Measurements from ENCODE around the gene NUB1.

Gene NUB1

GRCh38 chr7:151348970-151349369, 7.4 kb downstream of the NUB1 start:
- no peak for DNase-seq

DNA sequence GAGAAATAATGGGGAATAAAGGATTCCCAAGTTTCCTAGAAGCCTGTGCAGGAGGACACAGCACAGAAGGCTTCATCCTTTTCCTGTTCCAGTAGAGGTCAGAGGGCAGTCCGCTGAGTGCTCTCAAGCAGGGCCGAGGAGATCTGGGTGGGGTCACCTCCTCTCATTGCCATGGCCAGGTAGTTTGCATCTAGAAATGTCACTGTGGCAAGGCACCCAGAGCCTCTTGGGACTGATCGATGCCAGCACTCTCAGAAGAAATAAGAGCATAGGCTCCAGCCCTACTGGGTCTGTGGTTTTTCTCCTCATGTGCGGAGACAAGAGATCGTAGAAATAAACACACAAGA, 7.9 kb downstream of the NUB1 start:
- no peak for DNase-seq

DNA sequence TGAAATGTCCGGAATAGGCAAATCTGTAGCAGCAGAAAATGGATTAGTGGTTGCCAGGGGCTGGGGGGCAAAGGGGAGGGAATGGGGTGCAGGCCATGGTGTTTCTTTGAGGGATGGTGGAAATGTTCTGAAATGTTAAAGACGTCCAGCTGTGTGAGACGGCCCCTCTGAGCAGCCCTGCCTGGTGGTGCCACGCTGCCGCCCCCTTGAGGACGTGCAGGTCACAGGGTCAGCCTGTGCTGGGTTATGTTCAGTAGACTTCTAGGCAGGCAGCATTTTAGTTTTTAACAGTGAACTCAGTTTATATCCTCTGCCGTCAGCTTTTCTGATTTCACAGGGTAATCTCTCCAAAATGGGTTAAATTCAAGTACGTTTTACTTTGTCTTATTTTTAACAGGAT, 9.4 kb downstream of the NUB1 start:
- peak; percentile 27 for DNase-seq

- no peak for DNase-seq
These were observed 10.4 kb downstream of the NUB1 start for GRCh38 chr7:151351967-151352366.

- DNase-seq: no peak
These were observed 10.9 kb downstream of the NUB1 start for GRCh38 chr7:151352512-151352911.

DNA sequence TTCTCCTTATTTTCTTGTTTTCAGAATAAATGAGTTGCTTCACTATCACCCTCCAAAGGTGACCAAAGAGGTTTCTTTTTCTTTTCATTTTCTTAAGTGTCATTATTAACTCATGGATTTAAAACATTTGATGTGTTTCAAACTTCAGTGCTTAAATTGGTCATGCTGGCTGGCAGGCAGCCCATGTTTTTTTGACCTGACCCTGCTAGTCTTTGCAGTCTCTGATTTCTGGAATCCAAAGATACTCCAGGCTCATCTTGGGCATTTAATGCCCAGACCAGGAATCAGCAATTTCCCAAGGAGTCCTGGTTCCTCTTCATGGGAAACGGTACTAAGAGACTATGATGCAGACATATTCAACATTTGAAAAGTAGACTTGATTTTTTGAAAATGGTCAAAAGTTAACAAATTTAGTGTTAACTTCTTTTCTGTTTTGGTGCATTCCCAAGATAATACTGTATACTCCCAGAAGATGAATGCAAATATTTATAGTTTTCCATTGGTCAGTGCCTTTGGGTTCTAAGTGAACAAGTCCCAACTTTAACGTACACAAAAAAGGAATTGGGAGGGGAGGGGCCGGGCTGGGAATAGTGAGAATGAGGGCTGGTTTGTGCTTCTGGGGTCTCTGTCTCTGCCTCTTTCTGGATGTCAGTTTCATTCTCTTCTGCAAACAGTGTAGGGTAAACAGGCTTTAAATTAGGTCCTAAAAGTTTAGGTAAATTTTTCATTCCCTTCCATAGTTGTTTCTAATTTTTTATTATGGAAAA, 19.8 kb downstream of the NUB1 start:
- DNase-seq: no peak

DNA sequence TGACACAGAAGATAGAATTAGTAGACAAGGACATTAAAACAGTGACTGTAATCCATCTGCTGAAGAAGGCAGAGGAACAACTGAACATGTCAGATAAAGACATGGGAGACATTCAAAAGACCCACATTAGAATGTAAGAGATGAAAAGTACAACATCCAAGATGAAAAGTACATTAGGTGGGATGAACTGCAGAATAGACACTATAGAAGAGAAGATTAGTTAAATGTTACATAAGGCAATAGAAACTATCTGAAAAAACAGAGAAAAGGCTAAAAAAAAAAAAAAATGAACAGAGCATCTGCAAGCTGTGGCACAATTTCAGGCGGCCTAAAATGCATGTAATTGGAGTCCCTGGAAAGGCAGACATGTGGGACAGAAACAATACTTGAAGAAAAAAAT, 21.6 kb downstream of the NUB1 start:
- DNase-seq: no peak

GRCh38 chr7:151366166-151366879, 24.7 kb downstream of the NUB1 start:
- DNase-seq: no peak

DNA sequence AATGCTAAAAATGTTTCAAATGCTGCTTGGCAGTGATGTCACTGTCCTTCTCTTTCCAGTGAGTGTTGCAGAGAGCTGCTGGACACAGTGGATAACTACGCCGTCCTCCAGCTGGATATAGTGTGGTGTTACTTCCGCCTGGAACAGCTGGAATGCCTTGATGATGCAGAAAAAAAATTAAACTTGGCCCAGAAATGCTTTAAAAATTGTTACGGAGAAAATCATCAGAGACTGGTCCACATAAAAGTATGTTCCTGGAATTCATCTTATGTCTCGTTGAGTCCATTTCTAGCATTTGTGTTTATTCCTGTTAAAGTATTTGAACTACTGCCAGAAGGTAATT, 25.2 kb downstream of the NUB1 start:
- DNase-seq: no peak

DNA sequence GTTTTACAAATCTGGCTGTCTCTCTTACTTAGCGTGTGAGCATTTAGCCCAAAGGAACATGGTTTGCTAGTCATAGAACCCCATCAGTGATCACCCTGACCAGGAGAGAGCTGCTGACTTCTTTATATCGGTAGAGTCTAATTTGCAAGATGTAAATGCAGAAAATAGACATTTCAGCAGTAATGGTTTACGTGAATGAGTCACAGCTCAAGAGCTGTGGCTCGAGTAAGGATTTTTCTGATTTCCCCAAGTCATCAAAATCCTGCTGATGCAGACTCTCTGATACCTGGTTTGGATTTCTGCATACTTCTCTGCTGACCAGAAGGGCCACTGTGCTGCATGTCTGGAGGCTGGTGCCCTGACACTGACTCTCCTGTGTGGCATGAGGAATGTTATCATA, 25.7 kb downstream of the NUB1 start:
- DNase-seq: no peak

- peak; percentile 90 for DNase-seq
These were observed 26.5 kb downstream of the NUB1 start for GRCh38 chr7:151368136-151368571.

GRCh38 chr7:151371266-151371665, 29.7 kb downstream of the NUB1 start:
- DNase-seq: peak; percentile 20

DNA sequence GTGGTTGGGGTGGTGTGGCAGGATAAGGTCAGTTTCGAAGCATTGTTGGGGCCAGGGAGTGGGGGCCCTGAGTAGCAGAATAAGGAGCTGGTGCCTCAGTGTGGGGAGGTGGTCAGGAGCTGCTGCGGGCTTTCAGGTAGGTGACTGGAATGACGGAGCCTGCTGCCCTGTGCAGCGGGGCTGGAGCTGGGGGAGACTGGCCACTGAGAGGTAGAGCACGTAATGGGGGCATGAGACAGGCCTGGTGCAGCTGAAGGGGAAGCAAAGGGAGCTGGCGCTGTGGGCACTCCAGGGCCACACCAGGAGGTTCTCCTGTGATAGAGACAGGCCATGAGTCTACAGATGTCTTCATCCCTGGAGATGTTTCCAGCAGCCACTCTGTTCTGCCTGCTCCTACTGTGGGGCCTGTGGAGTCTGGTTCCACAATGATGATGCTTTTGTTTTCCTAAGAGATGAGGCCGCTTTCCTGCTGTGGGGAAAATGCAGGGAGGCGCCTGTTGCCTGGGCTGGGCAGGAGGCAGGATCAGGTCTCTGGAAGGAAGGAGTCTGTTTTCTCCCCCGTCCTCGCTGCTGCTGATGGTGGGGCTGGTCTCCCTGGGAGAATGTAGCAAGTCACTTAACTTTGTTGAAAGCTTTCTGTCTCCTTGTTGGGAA, 31.1 kb downstream of the NUB1 start:
- DNase-seq: no peak

GRCh38 chr7:151373599-151373998, 32.0 kb downstream of the NUB1 start:
- no peak for DNase-seq

GRCh38 chr7:151374139-151374538, 32.5 kb downstream of the NUB1 start:
- no peak for DNase-seq

DNA sequence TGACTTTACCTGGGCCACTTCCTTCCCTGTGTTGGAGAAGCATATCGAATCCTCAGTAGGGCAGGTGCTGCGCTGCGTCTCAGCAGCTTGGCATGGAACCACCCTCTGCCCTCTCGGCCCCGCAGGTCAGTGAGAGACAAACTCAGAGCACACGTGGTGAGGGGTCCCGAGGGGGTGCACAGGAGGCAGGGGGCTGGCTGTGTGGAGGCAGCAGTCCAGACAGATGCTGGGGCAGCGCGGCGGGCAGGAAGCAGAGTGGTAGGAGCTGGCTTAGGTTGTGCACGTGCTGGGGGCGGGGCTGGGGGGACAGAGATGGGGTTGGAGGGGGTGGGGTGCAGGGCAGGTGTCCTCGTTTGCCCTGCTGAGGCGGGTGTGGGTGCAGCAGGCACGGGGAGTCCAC, 33.1 kb downstream of the NUB1 start:
- DNase-seq: no peak

DNA sequence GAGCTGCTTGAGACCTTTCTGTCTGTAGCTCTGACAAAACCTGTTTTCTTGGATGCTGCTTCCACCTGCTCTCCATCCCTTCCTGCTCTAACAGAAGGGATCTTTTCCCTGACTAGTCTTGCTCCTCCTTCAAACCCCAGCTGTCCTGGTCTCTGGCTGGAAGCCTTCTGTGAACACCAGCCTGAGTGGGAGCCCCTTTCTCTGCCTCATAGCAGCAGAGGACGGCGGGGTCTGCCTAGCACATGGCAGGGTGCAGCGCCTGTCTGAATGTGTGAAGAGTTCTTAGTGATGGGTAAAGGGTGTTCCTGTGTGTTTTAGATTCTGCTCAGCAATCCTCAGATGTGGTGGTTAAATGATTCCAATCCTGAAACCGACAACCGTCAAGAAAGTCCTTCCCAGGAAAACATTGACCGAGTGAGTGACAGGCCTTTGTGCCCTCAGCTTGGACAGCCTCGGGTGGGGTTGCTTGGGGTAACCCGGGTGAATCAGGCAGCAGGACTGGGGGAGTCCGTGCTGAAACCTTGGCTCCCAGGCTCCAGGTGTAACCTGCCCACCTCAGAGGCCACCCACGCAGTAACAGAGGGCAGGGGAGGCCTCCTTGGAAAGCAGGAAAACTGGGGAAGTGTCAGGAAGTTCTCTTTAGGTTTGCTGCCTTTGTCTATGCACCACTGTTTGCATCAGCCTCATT, 34.1 kb downstream of the NUB1 start:
- no peak for DNase-seq

- no peak for DNase-seq
These were observed 34.7 kb downstream of the NUB1 start for GRCh38 chr7:151376218-151376902.

DNA sequence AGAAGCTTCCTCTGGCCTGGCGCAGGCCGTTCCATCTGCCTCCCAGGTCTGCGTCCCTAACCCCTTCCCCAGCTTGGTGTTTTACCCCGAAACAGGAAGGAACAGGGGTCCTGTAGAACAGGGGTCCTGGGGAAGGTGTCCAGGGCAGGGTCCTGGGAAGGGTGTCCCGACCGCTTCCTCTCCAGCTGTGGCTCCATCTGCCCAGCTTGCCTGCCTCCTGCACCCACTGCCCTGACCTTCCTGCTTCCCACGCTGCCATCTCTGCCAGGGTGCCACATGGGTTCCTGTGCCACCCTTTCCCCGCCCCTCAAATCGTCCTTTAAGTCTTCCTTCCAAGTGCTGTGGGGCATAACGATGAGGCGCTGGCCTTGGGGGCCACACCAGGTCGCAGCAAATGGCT, 35.8 kb downstream of the NUB1 start:
- DNase-seq: no peak

DNA sequence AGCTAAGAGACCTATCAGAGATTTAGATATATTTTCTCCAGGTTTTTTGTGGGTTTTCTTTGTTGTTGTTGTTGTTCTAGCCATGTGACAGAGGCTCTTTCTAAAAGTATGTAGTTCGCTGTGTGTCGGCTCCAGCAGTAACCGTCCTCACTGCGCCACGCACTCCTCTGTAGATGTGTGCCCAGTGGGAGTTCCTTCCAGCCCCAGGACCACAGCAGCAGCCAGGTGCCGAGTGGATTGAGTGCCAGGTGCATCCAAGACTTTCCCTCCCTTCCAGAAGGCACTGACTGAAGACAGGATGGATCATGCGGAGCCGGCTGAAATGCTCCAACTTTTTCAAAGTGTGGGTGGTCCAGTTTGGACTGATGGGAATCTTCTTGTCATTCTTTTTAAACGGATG, 36.4 kb downstream of the NUB1 start:
- no peak for DNase-seq

- no peak for DNase-seq
These were observed 37.0 kb downstream of the NUB1 start for GRCh38 chr7:151378496-151379192.

- DNase-seq: no peak
These were observed 37.5 kb downstream of the NUB1 start for GRCh38 chr7:151379193-151379520.

Data from NCI-H82 (cell line).